KG1 (cell line): ENCODE results near the gene EQTN.
"Not testable (repeated sequence)": the region's sequence is repeated elsewhere in the genome, so short reads cannot be mapped to it uniquely, and the experiment has no call there.

Experiments
- DNase-seq: peaks from one replicate; lab custom pipeline; 2025; lab: John Stamatoyannopoulos, UW

EQTN gene

GRCh38 chr9:27293996-27294395 is 3.0 kb downstream of the EQTN start:
- no peak for DNase-seq

- no peak for DNase-seq
These were observed 4.1 kb downstream of the EQTN start for GRCh38 chr9:27292659-27293405.

- no peak for DNase-seq
These were observed 5.7 kb downstream of the EQTN start for GRCh38 chr9:27291292-27291691.

- DNase-seq: no peak
These were observed 14.7 kb downstream of the EQTN start for GRCh38 chr9:27282269-27282668.

- no peak for DNase-seq
These were observed 16.1 kb downstream of the EQTN start for GRCh38 chr9:27280860-27281259.

GRCh38 chr9:27280249-27280648 is 16.7 kb downstream of the EQTN start:
- DNase-seq: no peak

GRCh38 chr9:27279611-27280010 is 17.3 kb downstream of the EQTN start:
- DNase-seq: no peak

GRCh38 chr9:27278374-27278773 is 18.6 kb downstream of the EQTN start:
- DNase-seq: no peak

GRCh38 chr9:27276193-27277030 is 20.5 kb downstream of the EQTN start:
- DNase-seq: peak; percentile 5

- no peak for DNase-seq
These were observed 23.8 kb downstream of the EQTN start for GRCh38 chr9:27273186-27273585.

- no peak for DNase-seq
These were observed 24.8 kb downstream of the EQTN start for GRCh38 chr9:27272103-27272502.

GRCh38 chr9:27261517-27262211 is 35.3 kb downstream of the EQTN start:
- DNase-seq: no peak

GRCh38 chr9:27260789-27261516 is 36.0 kb downstream of the EQTN start:
- DNase-seq: no peak

- no peak for DNase-seq
These were observed 38.3 kb downstream of the EQTN start for GRCh38 chr9:27258662-27259061.

- no peak for DNase-seq
These were observed 48.2 kb downstream of the EQTN start for GRCh38 chr9:27248702-27249101.

- peak; percentile 14 for DNase-seq
These were observed 49.2 kb downstream of the EQTN start for GRCh38 chr9:27247756-27248155.

- not testable (repeated sequence) for DNase-seq
These were observed 57.3 kb downstream of the EQTN start for GRCh38 chr9:27239648-27240047.
